ENCODE data around the gene BAZ2A.
"Not testable (repeated sequence)": the region's sequence is repeated elsewhere in the genome, so short reads cannot be mapped to it uniquely, and the experiment has no call there.

BAZ2A gene

GRCh38 chr12:56630180-56630632 lies at the start of gene BAZ2A:
TSS of gene BAZ2A (minus strand) at chr12:56630326. CDS start at chr12:56617530, 12,796 bp downstream.
- DNase-seq (ENCODE audit: low read depth in 1 of 2, low spot score in 1 of 2) = peak; percentile 76 to 77

- DNase-seq (ENCODE audit: low read depth in 1 of 2, low spot score in 1 of 2) = no peak
Measured at GRCh38 chr12:56678852-56679251, 48.7 kb upstream of the BAZ2A start.

- no peak for DNase-seq (ENCODE audit: low read depth in 1 of 2, low spot score in 1 of 2)
Measured at GRCh38 chr12:56677680-56678079, 47.6 kb upstream of the BAZ2A start.

- DNase-seq (ENCODE audit: low read depth in 1 of 2, low spot score in 1 of 2) = no peak
Measured at GRCh38 chr12:56676851-56677580, 46.9 kb upstream of the BAZ2A start.

- no peak for DNase-seq (ENCODE audit: low read depth in 1 of 2, low spot score in 1 of 2)
Measured at GRCh38 chr12:56671608-56672007, 41.5 kb upstream of the BAZ2A start.

GRCh38 chr12:56670836-56671235 lies 40.7 kb upstream of the BAZ2A start:
- DNase-seq (ENCODE audit: low read depth in 1 of 2, low spot score in 1 of 2) = no peak

- DNase-seq (ENCODE audit: low read depth in 1 of 2, low spot score in 1 of 2) = no peak
Measured at GRCh38 chr12:56668197-56668457, 38.0 kb upstream of the BAZ2A start.

- no peak for DNase-seq (ENCODE audit: low read depth in 1 of 2, low spot score in 1 of 2)
Measured at GRCh38 chr12:56661979-56662638, 32.0 kb upstream of the BAZ2A start.

GRCh38 chr12:56661560-56661959 lies 31.4 kb upstream of the BAZ2A start:
- no peak for DNase-seq (ENCODE audit: low read depth in 1 of 2, low spot score in 1 of 2)

GRCh38 chr12:56658921-56659320 lies 28.8 kb upstream of the BAZ2A start:
- DNase-seq (ENCODE audit: low read depth in 1 of 2, low spot score in 1 of 2) = no peak

- DNase-seq (ENCODE audit: low read depth in 1 of 2, low spot score in 1 of 2) = no peak
Measured at GRCh38 chr12:56657416-56658379, 27.6 kb upstream of the BAZ2A start.

GRCh38 chr12:56653781-56654180 lies 23.7 kb upstream of the BAZ2A start:
- DNase-seq (ENCODE audit: low read depth in 1 of 2, low spot score in 1 of 2) = not testable (repeated sequence)

GRCh38 chr12:56648023-56648422 lies 17.9 kb upstream of the BAZ2A start:
- DNase-seq (ENCODE audit: low read depth in 1 of 2, low spot score in 1 of 2) = not testable (repeated sequence)

- DNase-seq (ENCODE audit: low read depth in 1 of 2, low spot score in 1 of 2) = peak; percentile 72 to 80
Measured at GRCh38 chr12:56645717-56646446, 15.8 kb upstream of the BAZ2A start, which contains the start of gene ATP5F1B. TSS of gene ATP5F1B (minus strand) at chr12:56645984. CDS start at chr12:56645963, 21 bp downstream.

- DNase-seq (ENCODE audit: low read depth in 1 of 2, low spot score in 1 of 2) = no peak
Measured at GRCh38 chr12:56645201-56645716, 15.1 kb upstream of the BAZ2A start.

- no peak for DNase-seq (ENCODE audit: low read depth in 1 of 2, low spot score in 1 of 2)
Measured at GRCh38 chr12:56644654-56645053, 14.5 kb upstream of the BAZ2A start.

- DNase-seq (ENCODE audit: low read depth in 1 of 2, low spot score in 1 of 2) = no peak
Measured at GRCh38 chr12:56641219-56641618, 11.1 kb upstream of the BAZ2A start.

GRCh38 chr12:56637621-56638020 lies 7.5 kb upstream of the BAZ2A start:
- no peak for DNase-seq (ENCODE audit: low read depth in 1 of 2, low spot score in 1 of 2)

GRCh38 chr12:56636675-56637540 lies 6.8 kb upstream of the BAZ2A start:
- DNase-seq (ENCODE audit: low read depth in 1 of 2, low spot score in 1 of 2) = peak; percentile 82 to 84
